SJCRH30 (cell line): ENCODE data around the gene MBD3. TPM values are rescaled to one million over a fixed set of nuclear protein-coding genes. Genes with fewer than 3 reads are reported as not detected.

Source experiments
- total RNA-seq: library from RNA; depleted of rRNA; stranded (reverse); fragments of >200 nt; shearing (Covaris generic); gene quantifications from 2 replicates; pipeline ENCODE4 v1.2.3, GENCODE V29; 2014; rRNA removed

MBD3 gene
- total RNA-seq, 1 experiment from 2014 or later = 99.8 TPM

Other genes with a start within 250 kb of the MBD3 start
- gene NDUFS7, start 209.0 kb downstream of the MBD3 start, total RNA-seq = 31.4 and 39.6 TPM in 2 replicates
- gene GAMT, start 191.3 kb downstream of the MBD3 start, total RNA-seq = 13.7 and 15.2 TPM in 2 replicates
- 132 and 138 TPM in 2 replicates for gene DAZAP1, start 185.3 kb downstream of the MBD3 start, total RNA-seq
- gene RPS15, start 154.5 kb downstream of the MBD3 start, total RNA-seq = 1,359 and 1,591 TPM in 2 replicates
- gene APC2, start 142.7 kb downstream of the MBD3 start, total RNA-seq = 0.13 and 0.24 TPM in 2 replicates
- gene C19orf25, start 113.7 kb downstream of the MBD3 start, total RNA-seq = 26.6 and 29.4 TPM in 2 replicates
- 0.58 and 1.1 TPM in 2 replicates for gene PCSK4, start 102.5 kb downstream of the MBD3 start, total RNA-seq
- gene REEP6, start 101.7 kb downstream of the MBD3 start, total RNA-seq = 0.41 and 0.45 TPM in 2 replicates
- gene ADAMTSL5, start 79.8 kb downstream of the MBD3 start, total RNA-seq = 0.77 and 0.79 TPM in 2 replicates
- not detected in 2 replicates for gene PLK5, start 68.8 kb downstream of the MBD3 start, total RNA-seq
- 47.5 and 49.2 TPM in 2 replicates for gene MEX3D, start 24.5 kb downstream of the MBD3 start, total RNA-seq
- 95.0 and 100 TPM in 2 replicates for gene UQCR11, start 12.6 kb upstream of the MBD3 start, total RNA-seq
- 81.8 and 95.8 TPM in 2 replicates for gene TCF3, start 59.8 kb upstream of the MBD3 start, total RNA-seq
- not detected in 2 replicates for gene ONECUT3, start 160.6 kb upstream of the MBD3 start, total RNA-seq
- gene ATP8B3, start 219.4 kb upstream of the MBD3 start, total RNA-seq = 0.08 TPM in 1 of 2 replicates, not detected in the other